Panc1 (cell line): ENCODE measurements around the gene TNFSF13.

Source experiments
- POLR2AphosphoS5 ChIP-seq: IDR thresholded peaks from 2 replicates; pipeline ENCODE4 v1.6.1; 2012; ENCODE audit warnings: mild to moderate bottlenecking, low read depth, low read length, moderate library complexity
- TCF7L2 ChIP-seq: IDR thresholded peaks from 2 replicates; pipeline ENCODE4 v1.6.1; 2011; ENCODE audit warnings: mild to moderate bottlenecking, low read depth, low read length, inconsistent platforms
- TF ChIP-seq, protein P1 (sequence below): fragments of 450-650 bp; IDR thresholded peaks from 2 replicates; pipeline ENCODE4 v1.5.1; 2017; ENCODE audit warnings: mild to moderate bottlenecking

- TF ChIP-seq, protein P1, sequence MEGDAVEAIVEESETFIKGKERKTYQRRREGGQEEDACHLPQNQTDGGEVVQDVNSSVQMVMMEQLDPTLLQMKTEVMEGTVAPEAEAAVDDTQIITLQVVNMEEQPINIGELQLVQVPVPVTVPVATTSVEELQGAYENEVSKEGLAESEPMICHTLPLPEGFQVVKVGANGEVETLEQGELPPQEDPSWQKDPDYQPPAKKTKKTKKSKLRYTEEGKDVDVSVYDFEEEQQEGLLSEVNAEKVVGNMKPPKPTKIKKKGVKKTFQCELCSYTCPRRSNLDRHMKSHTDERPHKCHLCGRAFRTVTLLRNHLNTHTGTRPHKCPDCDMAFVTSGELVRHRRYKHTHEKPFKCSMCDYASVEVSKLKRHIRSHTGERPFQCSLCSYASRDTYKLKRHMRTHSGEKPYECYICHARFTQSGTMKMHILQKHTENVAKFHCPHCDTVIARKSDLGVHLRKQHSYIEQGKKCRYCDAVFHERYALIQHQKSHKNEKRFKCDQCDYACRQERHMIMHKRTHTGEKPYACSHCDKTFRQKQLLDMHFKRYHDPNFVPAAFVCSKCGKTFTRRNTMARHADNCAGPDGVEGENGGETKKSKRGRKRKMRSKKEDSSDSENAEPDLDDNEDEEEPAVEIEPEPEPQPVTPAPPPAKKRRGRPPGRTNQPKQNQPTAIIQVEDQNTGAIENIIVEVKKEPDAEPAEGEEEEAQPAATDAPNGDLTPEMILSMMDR, result no peak
- no peak for TF ChIP-seq POLR2AphosphoS5
- TF ChIP-seq TCF7L2, result no peak
Observed at GRCh38 chr17:7570351-7570750, 11.8 kb downstream of the TNFSF13 start.
